SW 1271 (cell line): ENCODE results near the gene UBE2H.
"Not testable (repeated sequence)": the region's sequence is repeated elsewhere in the genome, so short reads cannot be mapped to it uniquely, and the experiment has no call there.

Source experiments
- DNase-seq, 2 experiments: peaks; one replicate each; lab custom pipeline; 2025; lab: John Stamatoyannopoulos, UW

UBE2H gene

DNA sequence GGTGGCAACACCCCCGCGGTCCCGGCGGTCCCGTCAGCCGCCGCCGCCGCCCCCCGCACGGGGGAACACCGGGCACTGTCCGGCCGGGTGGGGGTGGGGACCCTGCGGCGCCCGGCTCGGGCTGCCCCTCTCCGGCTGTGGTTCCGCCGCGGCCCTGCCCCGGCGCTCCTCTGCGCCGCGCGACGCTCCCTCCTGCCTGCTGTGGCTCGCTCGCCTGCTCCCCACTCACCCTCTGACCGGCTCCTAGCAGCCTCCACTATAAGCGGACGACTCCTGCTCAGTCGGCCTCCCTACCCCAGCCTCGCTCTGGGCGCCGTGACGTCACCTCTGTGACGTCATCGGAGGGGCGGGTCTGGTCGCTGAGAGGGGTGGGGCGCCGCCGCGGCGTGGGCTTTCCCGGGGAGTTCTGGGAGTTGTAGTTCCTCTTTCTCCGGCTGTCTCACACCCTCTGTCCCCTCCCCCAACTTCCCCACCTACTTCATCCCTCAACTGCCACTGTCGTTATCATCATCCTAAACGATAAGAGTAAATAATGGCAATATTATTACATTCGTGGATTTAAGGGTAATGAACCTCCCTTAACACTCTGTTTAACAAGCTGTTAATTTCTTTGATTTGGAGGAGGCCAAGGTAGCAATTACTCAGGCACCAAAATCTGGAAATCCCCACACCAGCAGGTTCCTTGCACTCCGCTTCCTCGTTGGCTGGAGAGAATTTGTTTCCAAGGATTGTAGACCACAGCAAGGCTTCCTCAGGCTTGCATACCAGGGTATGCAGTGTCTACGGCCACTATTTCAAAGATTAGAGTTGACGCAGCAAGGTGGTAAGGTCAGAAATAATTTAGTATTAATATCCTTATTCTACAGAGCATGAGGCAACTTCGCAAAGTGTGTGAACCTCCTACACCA, at the start of gene UBE2H:
UBE2H (minus strand) TSS at position 308 of the 908 bp plus-strand sequence. CDS start 405 bp downstream, outside the sequence.
- DNase-seq = peak; percentile 56 to 86

GRCh38 chr7:129998446-129998845, 45.7 kb upstream of the UBE2H start:
- no peak for DNase-seq

GRCh38 chr7:129997285-129997684, 44.5 kb upstream of the UBE2H start:
- no peak for DNase-seq

- no peak for DNase-seq
These were observed 40.5 kb upstream of the UBE2H start for GRCh38 chr7:129993275-129993674.

DNA sequence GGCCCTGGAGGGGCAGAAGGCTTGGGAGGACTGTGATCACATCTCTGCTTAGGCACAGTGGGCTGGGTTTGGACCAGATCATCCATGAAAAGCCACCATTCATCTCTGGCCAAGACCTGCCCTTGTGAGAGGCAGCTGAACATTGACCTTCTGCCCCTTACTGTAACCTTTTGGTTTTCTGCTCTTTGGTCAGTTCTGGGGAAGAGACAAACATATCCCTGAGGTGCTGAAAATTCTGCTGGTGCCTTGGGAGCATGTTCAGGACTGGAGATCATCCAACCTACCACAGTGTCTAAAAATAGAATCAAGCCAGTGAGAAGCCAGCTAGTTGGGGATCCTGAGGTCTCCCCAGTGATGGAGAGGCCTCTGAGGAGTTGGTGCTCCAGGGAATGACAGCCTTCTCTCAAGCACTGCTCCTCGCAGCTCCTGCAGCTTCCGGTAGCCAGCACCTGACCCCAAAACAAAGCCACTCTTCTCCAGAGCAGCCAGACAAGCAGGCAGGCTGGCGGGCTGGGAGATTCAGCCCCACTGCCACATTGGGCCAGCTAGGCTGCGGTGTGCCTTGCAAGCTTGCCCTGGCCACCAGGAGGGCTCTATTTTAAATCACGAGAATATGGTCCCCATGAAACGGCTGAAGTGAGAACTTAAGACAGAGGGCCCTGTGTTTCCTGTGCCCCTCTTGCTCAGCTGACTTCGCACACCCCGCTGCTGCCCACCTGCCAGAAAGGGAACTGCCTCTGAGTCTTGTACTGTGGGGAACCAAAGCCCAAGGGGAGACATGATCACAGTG, 37.8 kb upstream of the UBE2H start:
- no peak for DNase-seq

DNA sequence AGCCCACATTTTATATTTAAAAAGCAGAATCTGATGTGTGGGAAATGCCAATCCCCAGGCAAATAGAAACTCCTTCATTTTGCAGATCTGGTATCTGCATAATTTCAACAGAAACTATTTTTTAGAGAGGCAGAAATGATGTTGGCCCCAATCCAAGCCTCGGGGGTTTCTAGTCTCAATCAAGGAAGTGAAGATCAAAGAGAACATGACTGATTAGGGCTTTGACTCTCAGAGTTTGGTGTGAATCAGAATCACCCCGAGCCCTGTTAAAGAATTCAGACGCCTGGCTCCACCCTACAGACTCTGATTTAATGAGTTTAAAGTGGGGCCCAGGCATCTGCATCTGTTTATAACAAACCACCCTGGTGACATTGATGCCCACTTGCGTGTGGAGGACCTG, 36.7 kb upstream of the UBE2H start:
- DNase-seq = no peak

- DNase-seq = no peak
These were observed 33.8 kb upstream of the UBE2H start for GRCh38 chr7:129986600-129986999.

- no peak for DNase-seq
These were observed 27.9 kb upstream of the UBE2H start for GRCh38 chr7:129980667-129981066.

DNA sequence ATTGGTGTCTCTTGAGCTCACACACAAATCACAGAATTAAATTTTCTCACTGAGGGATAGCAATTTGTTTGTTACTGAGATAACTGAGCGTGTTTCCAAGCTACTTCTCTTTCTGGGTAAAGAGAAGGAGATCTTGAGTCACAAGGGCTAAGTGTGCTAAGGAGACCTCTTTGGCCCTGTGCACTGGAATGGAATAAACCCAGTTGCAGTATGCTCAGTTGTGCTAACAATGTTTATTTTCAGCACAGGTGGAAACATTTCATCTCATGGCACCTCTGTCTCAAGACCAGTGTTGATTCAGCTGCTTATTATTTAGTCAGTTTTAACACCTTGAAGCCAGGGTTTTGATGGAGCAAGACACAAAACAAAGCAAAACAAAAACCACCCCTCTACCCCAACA, 22.5 kb upstream of the UBE2H start:
- no peak for DNase-seq

DNA sequence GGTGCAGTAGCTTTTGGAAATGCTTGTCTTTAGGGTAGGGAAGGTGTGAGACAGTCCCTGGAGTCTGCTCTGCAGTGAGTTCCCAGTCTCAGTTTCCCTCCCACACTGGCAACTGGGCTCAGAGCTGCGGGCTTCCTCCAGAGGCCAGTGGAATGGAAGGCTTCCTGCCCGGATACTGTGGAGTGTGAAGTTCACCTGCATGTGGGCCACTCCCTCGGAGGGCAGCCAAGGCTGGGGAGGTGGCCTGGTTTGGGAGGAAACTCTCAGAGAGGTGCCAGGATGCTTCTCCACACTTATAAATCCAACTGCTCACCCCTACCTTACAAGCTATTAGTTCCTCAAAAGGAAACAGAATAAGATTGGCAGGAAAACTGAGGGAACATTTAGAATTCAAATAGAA, 18.1 kb upstream of the UBE2H start:
- no peak for DNase-seq

- DNase-seq = peak; percentile 35 to 87
These were observed 17.2 kb upstream of the UBE2H start for GRCh38 chr7:129969881-129970446.

GRCh38 chr7:129968592-129969383, 16.0 kb upstream of the UBE2H start:
- no peak for DNase-seq

DNA sequence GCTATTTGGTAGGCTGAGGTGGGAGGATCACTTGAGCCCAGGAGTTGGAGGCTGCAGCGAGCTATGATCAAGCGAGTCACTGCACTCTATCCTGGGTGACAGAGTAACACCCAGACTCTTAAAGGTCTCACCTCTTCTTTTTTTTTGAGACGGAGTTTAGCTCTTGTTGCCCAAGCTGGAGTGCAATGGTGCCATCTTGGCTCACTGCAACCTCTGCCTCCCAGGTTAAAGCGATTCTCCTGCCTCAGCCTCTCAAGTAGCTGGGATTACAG, 7.4 kb upstream of the UBE2H start:
- not testable (repeated sequence) for DNase-seq

DNA sequence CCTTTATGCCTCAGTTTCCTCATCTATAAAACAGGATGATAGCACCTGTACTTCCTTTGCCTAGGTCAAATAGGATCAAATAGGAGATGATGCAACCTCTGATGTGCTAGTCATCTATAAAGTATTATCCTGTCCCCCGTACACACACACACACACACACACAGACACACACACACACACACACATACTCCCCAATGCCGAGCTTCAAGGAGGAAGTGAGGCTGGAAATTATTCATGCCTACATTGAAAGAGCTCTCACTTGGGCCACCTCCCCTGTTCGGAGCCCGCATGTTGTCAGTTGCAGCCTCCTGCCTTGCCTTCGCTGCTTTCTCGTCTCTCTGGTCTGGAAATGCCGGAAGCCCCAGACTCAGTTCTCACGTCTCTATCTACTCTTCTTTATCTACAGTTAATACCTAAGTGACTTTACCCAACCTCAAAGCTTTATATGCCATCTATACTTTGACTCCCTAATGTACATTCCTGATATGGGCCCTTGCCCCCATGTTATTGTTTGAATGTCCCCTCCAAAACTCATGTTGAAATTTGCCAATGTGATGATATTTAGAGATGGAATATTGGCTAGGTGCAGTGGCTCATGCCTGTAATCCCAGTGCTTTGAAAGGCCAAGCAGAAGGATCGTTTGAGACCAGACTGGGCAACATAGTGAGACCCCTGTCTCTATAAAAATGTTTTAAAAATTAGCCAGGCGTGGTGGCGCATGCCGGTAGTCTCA, 6.9 kb upstream of the UBE2H start:
- DNase-seq = no peak

DNA sequence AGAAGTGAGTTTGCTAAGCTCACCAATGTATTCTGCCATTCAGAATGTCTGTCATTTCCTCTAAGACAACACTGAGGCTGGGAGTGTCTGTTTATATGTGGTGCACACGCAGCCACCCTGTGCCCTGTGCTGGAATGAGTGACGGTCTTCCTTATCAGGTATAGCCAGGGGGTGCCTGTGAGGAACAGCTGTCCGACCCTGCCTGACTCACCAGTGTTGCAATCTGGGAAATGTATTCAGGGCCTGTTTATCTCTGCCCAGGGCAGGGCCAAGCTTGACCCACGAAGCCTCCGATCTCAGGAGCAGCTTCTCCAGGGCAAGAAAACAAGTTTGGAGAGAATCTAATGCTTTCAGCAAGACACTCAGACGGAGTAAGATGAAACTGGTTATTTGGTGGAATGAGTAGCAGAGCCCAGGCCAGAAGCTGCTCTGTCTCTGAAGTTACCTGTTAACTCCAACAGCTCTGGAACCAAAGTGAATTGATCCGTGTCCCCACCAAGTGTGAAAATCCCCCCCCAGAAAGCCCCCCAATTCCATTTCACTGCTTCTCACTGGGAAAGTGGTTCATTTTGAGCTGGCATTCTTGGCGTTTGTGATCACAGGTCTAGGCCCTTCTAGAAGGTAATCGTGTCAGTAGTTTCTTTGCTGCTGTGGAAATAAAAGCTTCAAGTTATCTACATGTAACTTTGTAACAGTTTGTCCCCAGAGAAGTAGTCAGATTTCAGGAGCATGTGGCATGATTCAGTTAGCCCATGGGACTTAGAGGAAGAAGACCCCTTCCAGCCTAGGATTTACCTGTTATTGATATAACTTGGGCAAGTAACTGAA, 6.1 kb upstream of the UBE2H start:
- peak; percentile 64 to 86 for DNase-seq

GRCh38 chr7:129955993-129956543, 3.3 kb upstream of the UBE2H start:
- DNase-seq = no peak

DNA sequence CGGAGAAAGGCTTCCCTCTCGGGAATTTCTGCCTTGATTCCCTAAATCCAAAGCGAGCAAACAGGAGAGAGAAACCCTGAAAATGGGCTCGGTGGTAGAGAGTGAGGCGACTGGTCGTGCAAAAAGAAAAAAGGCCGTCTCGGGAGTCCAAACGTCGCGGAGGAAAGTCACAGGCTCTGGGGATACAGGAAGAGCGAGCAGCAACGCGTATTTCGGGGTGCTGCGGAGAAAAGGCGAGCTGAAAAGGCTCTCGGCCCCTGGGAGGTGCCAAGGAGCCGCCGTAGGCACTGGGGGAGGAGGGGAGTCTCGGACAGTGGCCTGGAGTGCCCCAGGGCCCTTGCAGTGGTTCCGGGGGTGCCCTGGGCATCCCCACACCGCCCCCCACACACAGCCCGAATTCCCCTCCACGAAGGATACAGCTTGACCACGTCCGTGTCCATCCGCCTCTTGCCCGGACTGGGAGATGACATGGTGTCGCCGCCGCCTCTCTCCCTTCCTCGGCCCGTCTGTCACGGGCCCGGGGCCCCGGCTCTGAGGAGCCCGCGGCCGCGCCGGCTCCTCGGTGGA, 591 bp downstream of the UBE2H start:
- DNase-seq = peak in 1 of 2 experiments; percentile 31

DNA sequence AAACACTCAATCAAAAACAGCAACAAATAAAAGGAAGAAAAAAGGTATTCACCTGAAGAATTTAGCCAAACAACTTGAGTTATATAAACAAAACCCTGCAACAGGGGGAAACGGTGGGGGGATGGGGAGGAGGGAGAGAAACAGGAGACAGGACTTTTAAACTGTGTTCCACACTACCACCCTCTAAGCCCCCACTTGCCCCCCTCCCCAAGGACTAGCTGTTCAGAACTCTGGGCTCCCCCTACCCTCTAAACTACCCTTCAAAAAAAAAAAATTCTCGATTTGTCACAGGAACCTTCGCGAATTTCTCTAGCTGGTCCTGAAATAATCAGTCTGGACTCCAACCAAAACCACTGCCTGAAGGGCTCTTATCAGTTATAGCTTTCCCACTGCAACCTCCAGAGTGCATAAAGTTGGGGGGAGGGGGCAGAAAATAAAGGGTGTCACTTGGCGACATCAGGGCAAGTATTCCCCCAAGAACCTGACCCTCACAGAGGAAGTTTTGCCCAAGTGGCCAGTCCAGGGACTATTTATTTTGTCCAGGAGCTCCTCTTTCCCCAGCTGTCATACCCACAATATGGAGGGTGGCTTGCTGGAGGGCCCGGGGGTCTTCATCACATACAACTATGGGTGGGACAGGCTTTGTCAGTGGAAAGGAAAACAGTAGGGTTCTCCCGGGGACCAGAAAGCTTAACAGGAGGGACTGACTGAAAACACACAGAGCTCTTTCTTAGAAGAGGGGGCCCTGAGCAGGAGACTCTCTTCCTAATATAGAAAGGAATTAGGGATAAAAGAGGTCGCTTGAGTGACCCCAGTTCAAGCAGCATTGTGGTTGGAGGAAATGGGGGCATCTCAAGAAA, 1.3 kb downstream of the UBE2H start:
- peak in 1 of 2 experiments; percentile 38 for DNase-seq

DNA sequence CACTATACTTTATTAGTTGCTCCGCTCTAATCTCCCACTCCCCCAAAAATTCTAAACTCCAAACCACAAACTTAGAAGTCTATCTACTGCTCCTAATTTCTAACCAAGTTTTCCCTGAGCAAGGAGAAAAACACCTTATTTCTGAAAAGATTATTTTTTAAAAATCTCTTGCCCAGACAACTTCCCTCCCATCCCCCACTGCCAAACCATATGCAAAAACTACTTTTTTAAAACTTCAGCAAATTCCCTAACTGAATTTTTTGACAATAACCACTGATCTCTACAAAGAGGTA, 1.9 kb downstream of the UBE2H start:
- DNase-seq = no peak
